Dermis microvascular lymphatic vessel endothelial cell (primary cell): ENCODE results near the gene FAM163B. TPM values are rescaled to one million over a fixed set of nuclear protein-coding genes. Genes with fewer than 3 reads are reported as not detected.

ENCODE experiments used
- DNase-seq, 2 donors: peaks; one replicate each; pipeline versions ENCODE4 v3.0.0 to v3.0.0-alpha.2; 2010; ENCODE audit warnings: low read depth in 2 of 2
- total RNA-seq: library from RNA; depleted of rRNA; stranded (reverse); fragments of >200 nt; gene quantifications from 2 replicates; pipeline ENCODE4 v1.2.1, GENCODE V29; 2014

Gene FAM163B
- total RNA-seq, 1 donor from 2014 or later = not detected

DNA sequence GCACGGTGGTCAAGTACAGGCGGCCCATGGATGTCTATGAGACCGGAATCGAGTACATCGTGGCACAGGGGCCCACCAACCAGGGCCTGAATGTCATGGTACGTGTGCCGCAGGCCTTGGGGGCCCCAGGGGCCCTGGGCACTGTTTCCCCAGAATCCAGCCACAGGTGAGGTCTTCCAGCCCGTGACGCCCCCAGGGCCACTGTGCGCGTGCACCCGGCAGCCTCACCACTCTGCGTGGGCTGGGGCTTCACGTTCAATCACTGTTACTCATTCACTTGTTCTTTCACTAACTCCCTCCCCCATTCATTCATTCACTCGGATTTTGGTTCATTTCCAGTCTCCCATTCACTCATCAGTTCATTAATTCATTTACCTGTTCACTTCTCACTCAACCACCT, 62.1 kb downstream of the FAM163B start:
- no peak for DNase-seq

DNA sequence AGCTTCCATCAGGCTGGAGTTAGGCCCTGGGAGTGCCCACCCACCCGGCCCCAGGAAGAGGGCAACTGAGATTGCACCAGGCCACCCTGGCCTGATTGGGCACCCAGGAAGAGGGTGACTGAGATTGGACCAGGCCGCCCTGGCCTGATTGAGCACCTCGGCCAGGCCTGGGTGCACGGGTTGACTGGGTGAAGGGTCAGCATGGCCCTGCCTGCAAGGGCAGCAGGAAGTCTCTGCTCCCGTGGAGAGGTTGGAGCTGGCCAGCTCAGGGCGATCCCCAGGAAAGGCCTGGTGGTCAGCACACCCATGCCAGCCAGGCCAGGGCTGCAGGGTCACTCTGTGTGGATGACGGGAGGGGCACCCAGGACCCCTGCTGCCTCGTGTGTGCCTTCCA, 62.9 kb downstream of the FAM163B start:
- no peak for DNase-seq

DNA sequence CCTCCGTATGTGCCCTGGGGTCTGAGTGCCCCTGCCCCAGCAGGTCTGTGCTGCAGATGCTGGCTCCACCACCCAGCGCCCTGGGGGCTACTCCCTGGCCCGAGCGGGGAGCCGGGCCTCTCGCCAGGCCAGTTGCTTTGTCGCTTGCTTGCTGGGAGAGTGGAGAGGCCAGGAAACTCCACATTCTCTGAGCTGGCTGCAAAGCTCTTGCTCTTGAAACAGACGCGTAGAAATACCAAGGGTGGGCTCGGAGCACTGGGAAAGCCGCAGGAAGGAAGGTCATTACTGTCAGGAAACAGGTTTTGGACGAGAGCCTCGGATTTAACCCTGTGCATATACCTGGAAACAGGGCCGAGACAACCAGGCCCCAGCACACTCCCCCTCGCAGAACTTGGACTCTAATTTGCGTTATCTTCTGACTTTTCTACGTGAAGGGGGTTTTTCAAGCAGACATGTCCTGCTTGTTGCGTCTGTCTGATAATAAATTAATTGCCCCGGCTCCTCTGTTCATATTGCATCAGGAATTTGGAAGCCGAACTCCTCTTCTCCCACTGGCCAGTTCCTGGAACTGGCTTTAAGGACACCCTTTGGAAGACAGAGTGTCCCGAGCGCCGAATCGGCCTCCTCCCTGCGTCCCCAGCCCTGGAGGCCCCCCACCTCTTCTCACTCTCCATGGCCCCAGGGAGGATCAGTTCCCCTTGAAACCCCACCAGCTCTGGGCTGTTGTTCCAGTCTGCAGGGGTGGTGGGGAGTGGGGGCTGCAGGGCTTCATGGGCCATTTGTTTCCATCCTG, 63.5 kb downstream of the FAM163B start:
- peak; percentile 33 to 50 for DNase-seq

DNA sequence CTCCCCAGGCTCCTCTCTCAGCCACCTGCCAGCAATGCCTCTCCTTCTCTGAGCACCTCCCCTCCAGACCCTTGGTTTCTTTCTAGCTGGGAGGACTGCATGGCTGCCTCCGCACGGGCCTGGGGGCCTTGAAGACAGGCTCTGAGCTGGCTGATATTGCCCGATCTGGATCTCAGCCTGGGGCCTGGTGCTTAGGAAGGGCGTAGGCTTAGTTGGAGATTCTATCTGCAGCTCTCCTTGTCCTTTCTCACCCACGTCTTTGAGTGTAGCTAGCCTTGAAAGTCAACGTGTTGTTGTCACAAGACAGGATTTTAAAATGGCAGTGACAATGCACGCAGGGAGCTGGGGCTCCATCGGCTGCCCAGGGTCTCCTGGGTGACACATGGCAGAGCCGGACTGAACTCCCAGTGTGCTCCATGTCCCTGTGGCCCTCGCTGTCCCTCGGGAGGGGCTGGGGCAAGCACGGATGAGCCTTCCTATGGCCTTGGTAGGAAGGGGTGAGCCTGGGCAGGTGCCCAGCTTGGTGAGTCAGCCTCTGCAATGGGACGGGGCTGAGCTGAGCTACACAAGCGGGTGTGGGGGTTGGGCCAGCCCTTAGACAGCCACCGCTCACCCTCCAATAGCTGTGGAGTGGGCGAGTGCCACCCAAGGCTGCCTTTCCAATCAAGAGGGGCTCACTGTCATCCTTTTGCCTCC, 65.3 kb downstream of the FAM163B start:
- DNase-seq = no peak

DNA sequence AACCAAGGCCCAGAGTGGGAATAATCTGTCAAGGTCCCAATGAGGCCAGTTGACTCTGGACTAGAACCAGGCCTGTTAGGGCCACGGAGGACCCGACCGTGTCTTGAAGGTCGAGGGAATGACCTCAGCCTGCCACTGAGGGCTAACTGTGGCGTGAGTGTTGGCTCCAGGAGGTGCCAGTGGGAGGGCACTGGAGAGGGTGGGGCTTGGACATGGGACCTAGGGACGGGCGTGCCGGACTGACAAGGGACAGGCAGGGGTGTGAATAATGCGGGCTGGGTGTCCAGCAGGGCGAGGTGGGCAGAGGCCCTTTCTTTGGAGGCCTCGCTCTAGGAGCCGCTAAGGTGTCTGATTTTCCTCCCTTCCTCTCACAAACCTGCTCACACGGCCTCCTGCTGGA, 67.2 kb downstream of the FAM163B start:
- no peak for DNase-seq

DNA sequence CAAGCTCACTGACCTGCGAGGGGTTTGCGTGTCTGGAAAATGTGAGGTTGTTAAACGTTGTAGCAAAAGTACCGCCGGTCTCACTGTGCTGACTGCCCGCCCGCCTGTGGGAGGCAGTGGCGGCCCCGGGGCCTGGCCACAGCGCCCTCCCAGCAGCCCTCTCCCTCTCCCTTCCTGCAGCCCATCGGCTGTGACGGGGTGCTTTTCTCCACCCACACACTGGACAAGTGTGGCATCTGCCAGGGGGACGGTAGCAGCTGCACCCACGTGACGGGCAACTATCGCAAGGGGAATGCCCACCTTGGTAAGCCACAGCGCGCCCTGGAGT, 68.5 kb downstream of the FAM163B start:
- DNase-seq = no peak

DNA sequence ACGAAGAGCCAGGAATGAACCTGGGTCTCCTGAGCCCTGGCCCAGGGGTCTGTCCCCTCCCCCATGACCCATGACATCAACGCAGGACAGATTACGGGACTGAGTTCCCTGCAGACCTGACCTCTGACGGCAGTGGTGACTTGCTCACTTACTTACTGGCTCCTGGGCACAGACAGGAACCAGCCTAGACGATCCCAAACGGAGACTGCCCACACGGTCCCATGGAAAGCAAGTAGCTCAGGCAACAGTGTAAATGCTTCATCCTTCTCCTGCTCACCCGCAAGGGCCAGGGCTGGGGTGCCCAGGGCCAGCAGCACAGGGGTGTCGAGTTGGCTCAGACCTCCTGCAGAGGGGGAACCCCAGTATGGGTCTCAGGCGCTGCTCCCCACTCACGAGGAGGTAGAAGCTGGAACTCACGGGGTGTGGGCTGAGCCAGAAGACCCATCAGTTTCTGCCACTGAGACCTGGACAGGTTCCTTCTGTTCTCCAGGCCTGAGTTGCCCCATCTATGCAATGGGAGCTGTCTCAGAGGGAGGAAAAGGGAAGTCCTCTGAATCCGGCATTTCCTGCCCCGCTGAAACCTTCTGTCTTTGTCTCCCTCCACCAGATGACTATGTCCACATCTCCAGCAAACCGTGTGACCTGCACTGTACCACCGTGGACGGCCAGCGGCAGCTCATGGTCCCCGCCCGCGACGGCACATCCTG, 69.0 kb downstream of the FAM163B start:
- DNase-seq = no peak

DNA sequence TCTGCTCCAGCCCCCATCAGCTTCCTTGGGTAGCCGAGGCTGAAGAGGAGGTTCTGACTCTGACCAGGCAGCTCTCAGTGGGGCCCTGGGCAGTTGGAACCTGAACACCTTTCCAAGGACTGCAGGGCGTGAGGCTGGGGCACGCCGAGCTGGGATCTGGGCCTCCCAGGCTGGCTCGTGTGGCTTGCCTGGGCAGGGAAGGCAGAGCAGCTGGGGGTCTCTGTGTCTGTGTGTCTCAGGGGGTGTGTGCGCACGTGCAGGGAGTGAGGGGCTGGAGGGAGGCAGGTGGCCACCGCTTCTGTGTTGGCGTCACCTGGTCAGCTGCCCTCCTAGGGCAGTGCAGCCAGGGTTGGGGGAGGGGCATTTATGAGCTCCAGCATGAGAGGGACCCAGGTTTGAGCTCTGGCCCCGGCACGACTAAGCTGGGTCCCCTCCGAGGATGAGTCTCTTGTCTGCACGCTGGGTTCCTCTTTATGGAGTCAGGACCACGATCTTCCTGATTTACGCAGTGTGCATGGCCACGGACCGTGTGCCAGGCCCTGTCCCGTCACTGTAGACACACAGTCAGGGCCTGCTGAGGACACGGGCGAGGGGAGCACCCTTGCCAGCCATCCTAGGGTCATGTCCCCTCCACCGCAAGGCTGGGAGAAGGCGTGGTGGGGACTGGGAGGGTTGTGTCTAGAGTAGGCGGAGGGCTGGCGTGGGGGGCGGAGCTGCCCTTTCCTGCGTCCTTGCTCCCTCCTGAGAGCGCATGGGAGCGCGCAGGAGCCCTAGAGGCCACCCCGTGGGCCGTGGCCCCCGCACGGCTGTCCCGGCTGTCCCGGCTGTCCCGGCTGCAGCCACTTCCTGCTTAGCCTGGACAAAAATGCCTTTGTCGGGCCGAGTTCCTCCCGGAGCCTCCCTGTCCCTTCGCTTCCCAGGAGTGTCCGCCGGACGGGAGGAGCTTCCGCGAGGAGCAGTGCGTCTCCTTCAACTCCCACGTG, 70.0 kb downstream of the FAM163B start:
- DNase-seq = no peak

DNA sequence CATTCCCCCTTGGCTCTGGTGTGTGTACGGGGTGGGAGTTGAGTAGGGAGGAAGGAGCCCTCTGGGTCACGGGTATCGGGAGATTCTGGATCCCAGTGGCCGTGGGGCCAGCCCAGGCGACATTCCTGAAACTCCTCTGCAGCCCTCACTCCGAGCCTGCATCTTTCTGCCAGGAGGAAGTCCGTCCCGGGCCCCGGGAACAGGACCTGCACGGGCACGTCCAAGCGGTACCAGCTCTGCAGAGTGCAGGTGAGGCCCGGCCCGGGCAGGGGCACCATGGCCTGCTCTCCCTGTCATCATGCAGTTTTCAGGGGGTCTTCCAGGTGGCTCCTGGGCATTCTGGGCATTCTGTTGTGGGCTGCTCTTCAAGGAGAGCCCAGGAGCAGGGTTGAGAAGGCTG, 71.0 kb downstream of the FAM163B start:
- no peak for DNase-seq

DNA sequence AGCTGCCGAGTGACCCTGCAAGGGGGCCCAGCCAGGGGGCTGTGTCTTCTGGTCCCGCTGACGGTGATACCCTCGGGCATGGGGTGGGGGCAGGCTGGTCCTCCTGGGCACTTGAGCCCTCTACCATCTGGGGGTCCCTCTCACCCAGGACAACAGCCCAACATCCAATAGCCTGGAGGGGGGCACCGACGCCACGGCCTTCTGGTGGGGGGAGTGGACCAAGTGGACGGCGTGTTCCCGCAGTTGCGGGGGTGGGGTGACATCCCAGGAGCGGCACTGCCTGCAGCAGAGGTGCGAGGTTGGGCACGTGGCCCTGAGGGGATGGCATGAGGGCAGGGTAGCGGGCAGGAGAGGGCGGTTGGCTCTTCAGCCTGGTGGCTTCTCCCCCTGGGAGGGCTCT, 71.9 kb downstream of the FAM163B start:
- no peak for DNase-seq

DNA sequence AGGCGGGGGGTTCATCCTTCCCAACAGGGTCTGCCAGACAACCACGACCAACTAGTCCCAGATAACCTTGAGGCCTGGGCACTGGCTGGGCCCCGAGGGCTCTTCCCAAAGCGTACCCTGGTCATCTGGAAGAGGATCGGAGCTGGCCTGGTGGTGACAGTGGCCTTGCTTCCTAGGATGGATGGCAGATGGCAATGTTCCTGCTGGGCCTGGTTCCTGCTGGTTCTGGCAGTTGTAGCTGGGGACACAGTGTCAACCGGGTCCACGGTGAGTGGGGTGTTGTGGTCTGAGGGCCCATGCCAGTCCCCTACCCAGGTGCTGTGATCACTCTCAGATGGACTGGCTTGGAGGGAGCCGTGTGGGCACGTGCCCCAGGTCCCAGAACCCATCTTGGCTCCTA, 72.7 kb downstream of the FAM163B start:
- DNase-seq = no peak

DNA sequence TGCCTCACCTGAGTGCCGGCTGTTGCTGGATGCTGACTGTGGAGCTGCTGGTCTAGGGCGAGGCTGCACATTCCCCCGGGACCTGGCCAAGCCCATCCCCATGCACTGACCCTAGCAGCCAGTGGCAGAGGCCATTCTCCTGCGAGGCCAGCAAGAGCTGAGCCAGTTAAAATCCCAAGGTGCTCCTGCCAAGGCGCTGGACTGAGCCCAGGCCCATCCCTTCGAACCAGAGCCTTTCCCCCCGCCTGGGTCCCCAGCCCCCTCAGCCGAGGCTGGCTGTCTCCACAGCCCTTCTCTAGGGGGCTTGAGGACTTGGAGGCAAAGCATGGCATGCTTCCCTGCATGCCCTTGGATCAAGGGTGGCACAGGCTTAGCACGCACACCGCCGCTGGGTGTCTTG, 73.1 kb downstream of the FAM163B start:
- DNase-seq = no peak

DNA sequence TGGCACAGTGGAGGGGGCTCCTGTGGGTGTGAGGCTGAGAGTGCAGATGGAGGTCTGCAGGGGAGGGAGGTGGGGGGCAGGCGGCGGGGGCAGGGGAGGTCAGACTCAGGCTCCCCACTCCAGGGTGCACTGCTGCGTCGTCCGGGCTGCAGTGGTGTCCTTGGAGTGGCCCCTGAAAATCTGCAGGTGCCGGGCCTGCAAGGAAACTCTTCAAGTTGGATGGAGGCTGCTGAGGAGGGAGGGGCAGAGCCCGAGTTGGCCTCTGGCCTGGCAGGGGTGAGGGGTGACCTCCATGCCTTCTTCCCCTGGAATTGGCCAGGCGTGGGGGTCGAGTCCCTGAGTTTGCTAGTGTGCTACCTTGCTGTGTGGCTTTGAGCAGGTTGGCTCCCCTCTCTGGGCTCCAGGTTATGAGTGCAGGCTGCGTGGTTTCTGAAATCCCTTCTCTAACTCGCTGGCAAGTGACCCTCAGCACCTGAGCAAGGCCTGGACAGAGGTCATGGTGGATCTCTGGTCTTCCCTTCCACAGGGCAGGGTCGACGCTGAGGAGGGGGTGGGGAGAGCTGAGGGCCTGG, 73.8 kb downstream of the FAM163B start:
- no peak for DNase-seq

DNA sequence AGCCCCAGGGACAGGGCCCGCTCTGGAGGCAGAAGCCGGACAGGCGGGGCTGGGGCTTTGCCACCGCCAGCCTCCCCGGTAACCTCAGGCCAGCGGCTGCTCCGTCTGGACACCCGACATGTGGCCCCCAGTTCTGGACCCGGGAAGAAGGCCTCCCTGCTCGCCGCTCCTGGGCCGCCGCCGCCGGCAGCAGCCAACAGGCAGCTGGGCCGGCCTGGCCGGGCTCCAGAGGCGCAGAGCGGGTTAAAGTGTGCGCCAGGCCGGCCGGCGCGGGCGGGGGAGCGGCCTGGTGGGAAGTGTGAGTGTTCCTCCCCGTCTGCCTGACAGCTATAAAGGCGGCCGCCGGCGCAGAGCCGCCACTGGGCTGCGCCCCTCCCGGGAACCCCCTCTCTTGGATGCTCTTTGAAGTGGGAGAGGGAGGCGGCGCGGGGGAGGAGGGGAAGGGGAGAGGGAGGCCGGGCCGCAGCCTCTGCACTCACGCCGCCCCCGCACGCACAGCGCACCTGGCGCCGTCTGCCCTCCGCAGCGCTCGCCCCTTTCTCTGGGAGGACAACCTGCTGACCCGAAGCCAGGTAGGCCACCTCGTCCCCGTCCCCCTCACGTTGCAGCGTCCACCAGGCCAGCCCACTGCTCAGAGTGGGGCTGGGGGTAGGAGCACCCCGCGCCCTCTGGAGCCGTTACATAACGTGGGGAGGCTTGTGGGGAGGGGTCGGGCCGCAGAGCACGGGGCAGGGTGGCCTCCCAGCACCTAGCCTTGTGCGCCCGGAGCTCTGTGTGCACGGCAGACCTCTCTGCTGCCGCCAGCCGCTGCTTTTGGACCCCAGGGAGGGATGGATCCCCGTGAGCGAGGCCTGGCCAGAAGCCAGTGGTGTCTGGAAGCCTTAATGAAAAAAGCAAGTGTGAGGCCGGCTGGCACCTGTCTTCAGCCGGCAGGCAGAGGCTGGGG, 74.6 kb downstream of the FAM163B start, which contains the start of gene ADAMTSL2:
Gene ADAMTSL2 (plus strand): TSS at position 359 of the 946 bp plus-strand sequence. CDS start 2,009 bp downstream, outside the sequence.
- DNase-seq = peak in 1 of 2 donors; percentile 46

DNA sequence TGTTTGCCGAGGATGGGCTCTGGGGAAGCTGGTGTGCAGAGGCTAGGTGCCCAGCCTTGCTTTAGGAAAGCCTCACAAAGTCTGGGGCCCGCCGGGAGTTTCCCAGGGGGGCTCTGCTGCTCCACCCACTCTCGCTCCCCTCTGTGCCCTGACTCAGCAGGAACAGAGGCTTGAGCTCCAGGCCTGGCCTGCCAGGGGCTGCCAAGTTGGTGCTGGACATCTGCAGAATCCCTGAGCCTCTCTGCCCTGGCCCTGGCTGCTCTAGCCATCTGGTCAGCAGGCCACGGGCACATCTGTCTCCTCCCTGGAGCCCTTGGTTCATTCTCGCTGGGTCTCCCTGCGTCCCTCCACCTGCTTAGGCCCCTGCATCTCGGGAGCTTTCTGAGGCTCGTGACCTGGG, 75.3 kb downstream of the FAM163B start:
- no peak for DNase-seq

DNA sequence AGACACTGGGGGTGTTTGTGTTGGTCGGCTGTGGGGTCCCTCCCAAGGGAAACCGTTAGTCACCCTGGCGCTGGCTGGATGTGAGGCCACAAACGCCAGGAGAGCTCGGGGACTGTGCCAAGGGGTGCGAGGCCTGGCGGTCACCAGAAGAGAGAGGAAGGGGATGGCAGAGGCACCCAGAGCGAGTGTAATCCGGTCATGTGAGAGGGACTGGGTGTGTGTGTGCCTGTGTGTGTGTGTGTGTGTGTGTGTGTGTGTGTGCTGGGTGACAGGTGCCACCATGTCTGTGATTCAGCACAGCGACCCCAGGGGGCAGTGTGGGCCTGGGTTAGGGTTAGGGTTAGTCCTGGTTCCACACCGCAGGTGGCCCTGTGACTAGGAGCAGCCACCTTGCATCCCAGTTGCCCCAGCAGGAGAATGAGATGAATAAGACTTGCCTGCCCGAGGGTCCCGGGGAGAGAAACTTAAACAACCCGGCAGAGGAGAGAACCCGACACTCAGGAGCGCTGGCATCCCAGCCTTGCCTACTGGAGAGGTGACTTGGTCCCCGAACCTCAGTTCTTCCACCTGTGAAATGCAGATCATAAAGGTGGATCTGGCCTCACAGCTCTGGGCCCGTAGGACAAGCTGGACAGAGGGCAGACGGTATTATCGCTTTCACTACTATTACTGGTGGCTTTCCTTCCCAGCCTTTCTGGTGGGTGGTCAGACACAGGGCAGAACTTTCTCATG, 76.1 kb downstream of the FAM163B start:
- peak; percentile 70 for DNase-seq

DNA sequence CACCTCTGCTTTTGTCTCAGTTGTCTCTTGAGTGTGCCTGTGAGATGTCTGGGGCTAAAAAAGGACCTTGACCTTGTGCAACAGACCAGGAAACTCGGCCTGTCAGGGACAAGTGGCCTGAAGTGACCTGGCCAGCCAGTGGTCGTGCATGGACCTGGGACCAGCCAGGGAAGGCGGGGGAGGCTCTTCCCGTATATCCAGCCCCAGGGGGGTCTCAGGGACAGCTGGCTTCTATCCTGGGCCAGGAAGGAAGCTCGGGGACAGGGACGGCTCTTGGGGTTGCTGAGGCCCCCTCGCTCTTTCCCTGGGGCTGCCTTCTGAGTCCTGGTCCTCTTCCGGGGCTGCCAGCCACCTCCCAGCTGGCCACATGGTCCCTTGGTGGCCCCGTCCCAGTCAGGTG, 77.9 kb downstream of the FAM163B start:
- DNase-seq = no peak

DNA sequence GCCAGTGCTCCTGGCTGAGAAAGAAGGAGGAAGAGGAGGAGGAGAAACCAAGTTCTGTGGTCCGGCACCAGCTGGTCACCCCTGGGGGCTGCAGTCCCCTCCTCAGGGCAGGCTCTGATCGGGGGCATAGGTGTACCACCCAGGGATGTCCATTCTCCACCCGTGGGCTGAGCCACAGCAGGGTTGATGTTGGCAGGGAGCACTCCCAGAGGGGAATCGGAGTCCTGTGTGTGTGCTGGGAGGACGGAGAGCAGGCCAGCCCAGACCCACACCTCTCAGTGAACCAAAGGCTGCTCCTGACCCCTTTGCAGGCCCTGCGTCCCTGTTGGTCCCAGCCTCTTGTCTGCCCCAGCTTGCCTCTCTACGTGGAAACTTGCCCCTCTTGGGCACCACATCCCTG, 79.3 kb downstream of the FAM163B start:
- no peak for DNase-seq

DNA sequence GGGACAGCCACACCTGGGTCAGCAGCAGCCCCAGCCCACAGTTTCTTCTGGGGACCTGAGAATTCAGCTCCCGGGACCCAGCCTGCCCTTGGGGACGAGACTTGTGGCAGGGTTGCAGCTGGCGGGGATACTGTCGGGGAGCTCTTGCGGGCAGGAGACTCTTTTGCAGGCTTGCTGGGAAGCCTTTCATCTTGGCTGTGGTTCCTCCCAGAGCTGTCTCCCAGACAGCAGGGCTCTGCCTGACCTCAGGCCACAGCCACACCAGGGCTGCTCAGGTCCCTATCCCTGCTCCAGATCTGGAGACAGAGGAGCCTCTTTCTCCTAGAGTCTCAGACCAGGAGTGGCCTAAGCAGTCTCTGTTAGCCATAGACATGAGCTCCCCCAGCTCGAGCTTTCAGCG, 79.7 kb downstream of the FAM163B start:
- DNase-seq = no peak
